Measurements from ENCODE around the gene LMOD3. TPM values are rescaled to one million over a fixed set of nuclear protein-coding genes. Genes with fewer than 3 reads are reported as not detected.

Gene LMOD3
- total and polyA plus RNA-seq, 7 experiments from 2014 or later = 0.05 TPM; not detected in 6

DNA sequence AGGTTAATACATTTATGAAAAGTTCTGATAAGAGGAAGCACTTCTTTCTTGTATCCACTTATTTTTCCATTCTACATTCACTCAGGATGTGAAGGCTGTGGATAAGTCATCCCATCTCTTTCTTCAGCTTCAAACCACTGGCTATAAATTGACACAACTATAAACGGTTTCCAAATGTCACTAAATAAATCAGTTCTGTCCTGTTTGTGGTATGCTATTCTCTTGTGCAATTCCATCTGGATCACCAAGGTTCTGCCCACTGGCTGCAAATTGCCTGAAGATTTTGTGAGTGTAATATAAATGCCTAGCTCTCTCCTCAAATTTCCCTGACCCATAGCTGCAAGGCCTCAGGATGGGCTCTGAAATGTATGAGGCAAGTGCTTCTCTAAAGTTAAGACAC lies 7.1 kb upstream of the LMOD3 start:
- no peak overlapping the region for H3K4me3 Mint-ChIP-seq
- Histone ChIP-seq H3K9me3 (ENCODE audit: control insufficient read depth in 2 of 3, low read length in 3 of 3) (no peaks in the 10 kb centered on the region), H3K36me3 (ENCODE audit: control insufficient read depth in 2 of 3, insufficient read depth in 3 of 3, low read length in 3 of 3) (no peaks in the 10 kb centered on the region), H3K27ac (ENCODE audit: low read depth, low read length) (no peak overlapping the region), H3K4me1 (ENCODE audit: control insufficient read depth in 2 of 2, insufficient read depth in 2 of 2, low read length in 2 of 2) (no peaks in the 10 kb centered on the region), H3K4me3 (ENCODE audit: low read length) (no peak overlapping the region), H3K27me3 (ENCODE audit: control insufficient read depth in 2 of 2, insufficient read depth in 2 of 2, low read length in 2 of 2) (no peaks in the 10 kb centered on the region)
- H3K27me3 Mint-ChIP-seq = peaks cover 0 to 23% (median 3%) of the 10 kb centered on the region in 5 donors
- H3K9me3 Mint-ChIP-seq = peaks cover 0 to 4% (median 0%) of the 10 kb centered on the region in 11 donors
- H3K36me3 Mint-ChIP-seq = peaks cover 0 to 4% (median 0%) of the 10 kb centered on the region in 5 donors
- DNase-seq (no peak), ATAC-seq (no peak)
- no peaks in the 10 kb centered on the region for H3K4me1 Mint-ChIP-seq
- CTCF ChIA-PET = interaction anchor here (0.7 kb wide), 1 partner anchor 15 kb away, joined by 3 read pairs; no protein-coding TSS in a partner anchor
- intact Hi-C loops (cut with micrococcal nuclease) = no loop called here
- POLR2A ChIA-PET = no interaction called here
- no peak overlapping the region for H3K27ac Mint-ChIP-seq

DNA sequence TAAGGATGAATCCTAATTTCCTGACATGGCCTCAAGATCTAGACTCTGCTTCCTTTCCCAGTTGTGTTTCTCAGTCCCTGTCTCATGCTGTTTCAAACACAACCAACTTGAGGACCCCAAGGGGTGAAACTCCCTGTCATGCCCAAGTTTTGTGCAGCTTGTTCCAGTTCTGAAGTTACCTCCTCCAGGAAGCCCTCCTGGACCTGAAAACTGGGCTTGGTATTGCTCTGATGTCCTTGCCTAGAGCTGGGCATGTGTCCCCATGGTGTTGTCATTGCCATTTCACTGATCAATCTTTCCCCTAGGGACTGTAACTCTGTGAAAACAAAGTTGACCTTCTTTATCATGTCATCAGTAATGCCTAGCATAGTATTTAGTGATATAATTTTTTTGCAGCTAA lies 6.1 kb upstream of the LMOD3 start:
- intact Hi-C loops (cut with micrococcal nuclease) = no loop called here
- H3K9me3 ChIP-seq (ENCODE audit: control insufficient read depth in 2 of 3, low read length in 3 of 3) = no peaks in the 10 kb centered on the region
- ATAC-seq (no peak), DNase-seq (no peak)
- H3K27me3 Mint-ChIP-seq = peaks cover 0 to 23% (median 3%) of the 10 kb centered on the region in 5 donors
- H3K9me3 Mint-ChIP-seq = peaks cover 0 to 4% (median 0%) of the 10 kb centered on the region in 11 donors
- ChIA-PET POLR2A (no interaction called here), CTCF (no interaction called here)
- no peaks in the 10 kb centered on the region for H3K27me3 ChIP-seq (ENCODE audit: control insufficient read depth in 2 of 2, insufficient read depth in 2 of 2, low read length in 2 of 2)
- no peak overlapping the region for H3K27ac ChIP-seq (ENCODE audit: low read depth, low read length)
- H3K4me1 Mint-ChIP-seq = no peaks in the 10 kb centered on the region
- no peak overlapping the region for H3K4me3 ChIP-seq (ENCODE audit: low read length)
- no peak overlapping the region for H3K4me3 Mint-ChIP-seq
- no peak overlapping the region for H3K27ac Mint-ChIP-seq
- H3K36me3 ChIP-seq (ENCODE audit: control insufficient read depth in 2 of 3, insufficient read depth in 3 of 3, low read length in 3 of 3) = no peaks in the 10 kb centered on the region
- no peaks in the 10 kb centered on the region for H3K4me1 ChIP-seq (ENCODE audit: control insufficient read depth in 2 of 2, insufficient read depth in 2 of 2, low read length in 2 of 2)
- H3K36me3 Mint-ChIP-seq = peaks cover 0 to 4% (median 0%) of the 10 kb centered on the region in 5 donors

DNA sequence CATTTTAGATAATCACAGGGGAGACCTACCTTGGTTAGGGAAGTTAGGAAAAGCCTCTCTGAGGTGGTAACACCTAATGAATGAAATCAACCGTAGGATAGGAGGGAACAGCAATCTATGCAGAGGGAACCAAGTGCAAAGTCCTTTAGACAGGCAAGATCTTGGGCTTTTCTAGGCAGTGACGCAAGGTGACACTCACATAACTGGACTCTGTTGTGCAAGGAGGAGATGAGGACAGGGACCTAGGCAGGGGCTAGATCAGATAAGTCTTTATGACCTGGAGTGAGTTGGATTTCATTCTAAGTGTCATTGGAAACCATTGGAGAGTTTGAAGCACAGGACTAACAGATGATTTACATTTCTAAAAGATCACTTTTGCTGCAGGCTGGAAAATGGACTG lies 4.6 kb upstream of the LMOD3 start:
- H3K27ac ChIP-seq (ENCODE audit: low read depth, low read length) = no peak overlapping the region
- ATAC-seq (no peak), DNase-seq (no peak)
- Mint-ChIP-seq H3K36me3 (no peaks in the 10 kb centered on the region), H3K27me3 (peaks cover 0 to 21% (median 3%) of the 10 kb centered on the region in 5 donors), H3K27ac (no peak overlapping the region), H3K4me3 (no peak overlapping the region), H3K4me1 (no peaks in the 10 kb centered on the region), H3K9me3 (peaks cover 0 to 2% (median 0%) of the 10 kb centered on the region in 11 donors)
- no peaks in the 10 kb centered on the region for H3K9me3 ChIP-seq (ENCODE audit: control insufficient read depth in 2 of 3, low read length in 3 of 3)
- H3K4me3 ChIP-seq (ENCODE audit: low read length) = no peak overlapping the region
- no peaks in the 10 kb centered on the region for H3K36me3 ChIP-seq (ENCODE audit: control insufficient read depth in 2 of 3, insufficient read depth in 3 of 3, low read length in 3 of 3)
- POLR2A ChIA-PET = no interaction called here
- CTCF ChIA-PET = interaction anchor here (0.6 kb wide), 1 partner anchor 103 kb away, joined by 3 read pairs; no protein-coding TSS in a partner anchor
- no peaks in the 10 kb centered on the region for H3K4me1 ChIP-seq (ENCODE audit: control insufficient read depth in 2 of 2, insufficient read depth in 2 of 2, low read length in 2 of 2)
- intact Hi-C loops (cut with micrococcal nuclease) = no loop called here
- no peaks in the 10 kb centered on the region for H3K27me3 ChIP-seq (ENCODE audit: control insufficient read depth in 2 of 2, insufficient read depth in 2 of 2, low read length in 2 of 2)

DNA sequence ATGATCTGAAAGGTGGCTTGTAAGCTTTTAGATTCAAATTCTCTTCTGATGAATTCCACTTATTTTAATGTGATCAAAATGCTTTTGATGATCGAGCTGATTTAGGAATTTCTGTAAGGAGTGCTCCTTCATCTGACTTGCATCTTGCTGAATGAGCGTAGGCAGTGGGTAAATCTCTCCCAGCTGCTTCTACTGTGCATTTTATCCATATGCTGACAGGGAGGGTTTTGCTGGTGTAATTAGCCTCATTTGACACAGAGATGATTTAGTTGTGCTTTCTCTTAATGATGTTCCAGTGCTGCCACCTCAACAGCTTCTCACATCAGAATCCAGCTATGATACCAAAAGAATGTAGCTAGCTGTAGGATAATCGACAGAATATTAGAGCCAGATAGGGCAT lies 3.8 kb upstream of the LMOD3 start:
- peaks cover 0 to 1% (median under 1%) of the 10 kb centered on the region in 7 donors for H3K4me1 Mint-ChIP-seq
- no peaks in the 10 kb centered on the region for H3K27me3 ChIP-seq (ENCODE audit: control insufficient read depth in 2 of 2, insufficient read depth in 2 of 2, low read length in 2 of 2)
- H3K9me3 ChIP-seq (ENCODE audit: control insufficient read depth in 2 of 3, low read length in 3 of 3) = no peaks in the 10 kb centered on the region
- peaks cover 0 to 21% (median 3%) of the 10 kb centered on the region in 5 donors for H3K27me3 Mint-ChIP-seq
- no peaks in the 10 kb centered on the region for H3K36me3 ChIP-seq (ENCODE audit: control insufficient read depth in 2 of 3, insufficient read depth in 3 of 3, low read length in 3 of 3)
- H3K9me3 Mint-ChIP-seq = peaks cover 0 to 2% (median 0%) of the 10 kb centered on the region in 11 donors
- H3K27ac Mint-ChIP-seq = no peak overlapping the region
- no peaks in the 10 kb centered on the region for H3K36me3 Mint-ChIP-seq
- no peak overlapping the region for H3K4me3 Mint-ChIP-seq
- no peak overlapping the region for H3K27ac ChIP-seq (ENCODE audit: low read depth, low read length)
- DNase-seq = no peak
- intact Hi-C loops (cut with micrococcal nuclease) = no loop called here
- H3K4me1 ChIP-seq (ENCODE audit: control insufficient read depth in 2 of 2, insufficient read depth in 2 of 2, low read length in 2 of 2) = no peaks in the 10 kb centered on the region
- ChIA-PET CTCF (interaction anchor here (0.7 to 1.3 kb wide), 2 partner anchors 13 to 179 kb away, joined by 3 to 4 read pairs; no protein-coding TSS in a partner anchor), POLR2A (no interaction called here)
- no peak overlapping the region for H3K4me3 ChIP-seq (ENCODE audit: low read length)
- ATAC-seq = no peak

DNA sequence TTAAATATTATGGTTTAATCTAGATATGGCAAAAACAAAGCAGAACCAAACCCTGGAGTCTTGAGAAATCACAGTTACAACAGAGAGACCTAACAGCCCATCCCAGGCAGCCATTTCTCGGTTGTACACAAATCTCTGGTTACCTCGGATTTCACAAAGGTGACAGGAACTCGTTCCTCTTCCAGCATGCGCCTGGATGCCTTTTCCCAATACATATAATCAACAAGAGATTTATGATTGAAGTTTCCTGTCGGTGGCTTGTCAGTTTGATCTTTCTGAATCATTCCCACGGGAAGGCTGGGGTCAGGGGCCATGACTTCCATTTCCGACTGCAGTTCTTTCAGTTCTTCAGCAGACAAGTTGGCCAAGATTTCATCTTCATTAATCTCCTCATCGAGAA lies 445 bp downstream of the LMOD3 start:
- Mint-ChIP-seq H3K9me3 (peaks cover 0 to under 1% (median 0%) of the 10 kb centered on the region in 11 donors), H3K27me3 (peaks cover 0 to 12% (median 5%) of the 10 kb centered on the region in 5 donors), H3K4me3 (no peak overlapping the region), H3K27ac (no peak overlapping the region), H3K36me3 (peaks cover 0 to 4% (median 0%) of the 10 kb centered on the region in 5 donors), H3K4me1 (peaks cover 1 to 10% (median 6%) of the 10 kb centered on the region in 7 donors)
- POLR2A ChIA-PET = interaction anchor here (0.6 kb wide), 1 partner anchor 195 kb away, joined by 3 read pairs; no protein-coding TSS in a partner anchor
- intact Hi-C loops (cut with micrococcal nuclease) = loop anchor here (1.0 to 2.0 kb wide), 9 partner anchors 38 to 549 kb away; partner anchors contain the start of genes ARL6IP5 (in 1 of the 2) and EOGT (in 1 of the 2)
- no peak for DNase-seq
- Histone ChIP-seq H3K36me3 (ENCODE audit: control insufficient read depth in 2 of 3, insufficient read depth in 3 of 3, low read length in 3 of 3) (no peaks in the 10 kb centered on the region), H3K4me1 (ENCODE audit: control insufficient read depth in 2 of 2, insufficient read depth in 2 of 2, low read length in 2 of 2) (no peaks in the 10 kb centered on the region), H3K9me3 (ENCODE audit: control insufficient read depth in 2 of 3, low read length in 3 of 3) (no peaks in the 10 kb centered on the region), H3K27ac (ENCODE audit: low read depth, low read length) (no peak overlapping the region), H3K27me3 (ENCODE audit: control insufficient read depth in 2 of 2, insufficient read depth in 2 of 2, low read length in 2 of 2) (no peaks in the 10 kb centered on the region), H3K4me3 (ENCODE audit: low read length) (no peak overlapping the region)
- CTCF ChIA-PET = interaction anchor here (1.0 to 4.6 kb wide), 7 partner anchors 14 to 184 kb away, joined by 3 to 29 read pairs (median 6); partner anchors contain the start of gene ARL6IP5
- no peak for ATAC-seq

DNA sequence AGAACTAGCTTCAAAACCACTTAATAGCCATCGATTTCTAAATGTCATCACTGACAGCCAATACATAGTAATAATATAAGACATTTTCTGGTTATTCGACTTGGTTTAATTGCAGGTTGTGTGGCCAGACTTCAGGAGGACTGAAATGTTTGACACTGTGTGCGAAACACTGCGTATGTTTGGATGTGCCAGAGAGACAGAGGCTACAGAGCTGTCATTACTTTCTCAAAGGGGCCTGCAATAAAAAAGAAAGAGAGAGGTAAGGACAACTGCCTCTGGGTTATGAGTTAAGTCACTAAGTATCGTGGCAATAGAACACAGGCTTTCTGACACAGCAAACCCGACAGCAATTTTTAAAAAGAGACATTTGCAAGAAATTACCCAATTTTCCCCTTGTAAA lies 882 bp downstream of the LMOD3 start:
- Histone ChIP-seq H3K27ac (ENCODE audit: low read depth, low read length) (no peak overlapping the region), H3K36me3 (ENCODE audit: control insufficient read depth in 2 of 3, insufficient read depth in 3 of 3, low read length in 3 of 3) (no peaks in the 10 kb centered on the region), H3K27me3 (ENCODE audit: control insufficient read depth in 2 of 2, insufficient read depth in 2 of 2, low read length in 2 of 2) (no peaks in the 10 kb centered on the region), H3K4me3 (ENCODE audit: low read length) (no peak overlapping the region), H3K4me1 (ENCODE audit: control insufficient read depth in 2 of 2, insufficient read depth in 2 of 2, low read length in 2 of 2) (no peaks in the 10 kb centered on the region), H3K9me3 (ENCODE audit: control insufficient read depth in 2 of 3, low read length in 3 of 3) (no peaks in the 10 kb centered on the region)
- H3K36me3 Mint-ChIP-seq = peaks cover 0 to 4% (median 0%) of the 10 kb centered on the region in 5 donors
- intact Hi-C loops (cut with micrococcal nuclease) = loop anchor here (1.0 to 2.0 kb wide), 9 partner anchors 37 to 550 kb away; partner anchors contain the start of genes ARL6IP5 (in 1 of the 2) and EOGT (in 1 of the 2)
- ATAC-seq (no peak), DNase-seq (no peak)
- ChIA-PET POLR2A (interaction anchor here (0.6 kb wide), 2 partner anchors 9 to 196 kb away, joined by 3 read pairs; no protein-coding TSS in a partner anchor), CTCF (interaction anchor here (1.1 to 4.6 kb wide), 9 partner anchors 12 to 184 kb away, joined by 3 to 29 read pairs (median 8); partner anchors contain the start of gene ARL6IP5)
- H3K27ac Mint-ChIP-seq = no peak overlapping the region
- H3K27me3 Mint-ChIP-seq = peaks cover 0 to 12% (median 4%) of the 10 kb centered on the region in 5 donors
- no peaks in the 10 kb centered on the region for H3K9me3 Mint-ChIP-seq
- peaks cover 1 to 10% (median 6%) of the 10 kb centered on the region in 7 donors for H3K4me1 Mint-ChIP-seq
- no peak overlapping the region for H3K4me3 Mint-ChIP-seq
